Sigmoid colon (tissue), 7 donors: ENCODE measurements around the gene TTBK2. TPM values are rescaled to one million over a fixed set of nuclear protein-coding genes. Genes with fewer than 3 reads are reported as not detected.

Source experiments
- DNase-seq: peaks from one replicate; pipeline ENCODE4 v3.0.0-alpha.2; 2019
- H3K27ac ChIP-seq, 4 donors: fragments of 200-600 bp; sonication (generic); one replicate each; pipeline ENCODE4 v1.5.1; 2016 to 2019; ENCODE audit warnings: mild to moderate bottlenecking in 1 of 4
- H3K27me3 ChIP-seq, 3 donors: fragments of 200-600 bp; sonication (generic); one replicate each; pipeline ENCODE4 v1.5.1; 2019; ENCODE audit warnings: mild to moderate bottlenecking in 1 of 3
- H3K36me3 ChIP-seq, 4 donors: fragments of 200-600 bp; sonication (generic); one replicate each; pipeline ENCODE4 v1.5.1; 2016 to 2019
- H3K4me1 ChIP-seq, 4 donors: fragments of 200-600 bp; sonication (generic); one replicate each; pipeline ENCODE4 v1.5.1; 2017 to 2019
- H3K4me3 ChIP-seq, 4 donors: fragments of 200-600 bp; sonication (generic); one replicate each; pipeline ENCODE4 v1.5.1; 2017 to 2019; ENCODE audit warnings: mild to moderate bottlenecking in 2 of 4, moderate library complexity in 1 of 4
- H3K9me3 ChIP-seq, 4 donors: fragments of 200-600 bp in 3 of 4; sonication (generic) in 3 of 4; one replicate each; pipeline versions ENCODE4 v1.5.1 to v1.6.1; 2013 to 2019
- EP300 ChIP-seq, 4 donors: sonication (generic); formaldehyde crosslinking; IDR thresholded peaks; one replicate each; pipeline ENCODE4 v1.6.1; 2017; ENCODE audit warnings: antibody characterized with exemption in 4 of 4
- POLR2A ChIP-seq, 2 donors: fragments of 450-650 bp; IDR thresholded peaks; one replicate each; pipeline ENCODE4 v1.6.1; 2016; ENCODE audit warnings: antibody characterized with exemption in 2 of 2, mild to moderate bottlenecking in 2 of 2, moderate library complexity in 2 of 2
- POLR2AphosphoS5 ChIP-seq, 4 donors: sonication (generic); formaldehyde crosslinking; IDR thresholded peaks; one replicate each; pipeline ENCODE4 v1.6.1; 2017; ENCODE audit warnings: antibody characterized with exemption in 4 of 4
- WGBS, 2 donors: extraction: QIAGEN DNeasy Blood & Tissue Kit; methylation state at CpG; one replicate each; pipeline ENCODE4 v1.1.7; 2013; 5-methylcytosine and 5-hydroxymethylcytosine counted together
- intact Hi-C: fragments of 100-400 bp; cut with DNase I; formaldehyde crosslinking; loops from one replicate; pipeline ENCODE4 v1.15.1; 2023
- polyA plus RNA-seq, 3 donors: library from polyadenylated mRNA; stranded (reverse); fragments of 200-250 nt; gene quantifications; one replicate each; pipeline ENCODE4 v1.2.3, GENCODE V29; 2013
- total RNA-seq, 4 donors: library from RNA; depleted of rRNA; stranded (reverse); fragments of >200 nt; gene quantifications; one replicate each; pipeline ENCODE4 v1.1.0, GENCODE V29; 2016
- TF ChIP-seq, protein P1 (sequence below), 4 experiments: fragments of 450-650 bp in 3 of 4; fragments of 200-600 bp in 1 of 4; IDR thresholded peaks; one replicate each; pipeline ENCODE4 v1.5.1; 2016 to 2019; ENCODE audit warnings: antibody characterized with exemption in 4 of 4, mild to moderate bottlenecking in 3 of 4, moderate library complexity in 2 of 4
- donor health status: healthy with polysubstance abuse.
- donor health status: Bipolar disorder and iron deficiency.
- donor health status: healthy.

Gene TTBK2
- total and polyA plus RNA-seq, 7 donors, result 1.2 to 24.8 (median 16.8) TPM

DNA sequence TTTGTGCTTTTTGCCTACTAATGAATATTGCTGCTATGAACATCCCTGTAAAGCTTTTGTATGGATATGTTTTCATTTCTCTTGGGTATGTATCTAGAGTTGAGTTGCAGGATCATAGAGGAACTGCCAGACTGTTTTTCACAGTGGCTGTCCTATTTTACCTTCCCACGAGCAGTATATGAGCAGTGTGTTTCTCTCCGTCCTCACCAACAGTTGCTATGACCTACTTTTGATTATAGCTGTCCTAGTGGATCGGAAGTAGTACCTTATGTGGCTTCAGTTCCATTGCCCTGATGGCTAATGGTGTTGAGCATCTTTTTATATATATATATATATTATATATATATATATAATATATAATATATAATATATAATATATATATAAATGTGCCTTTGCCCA, 208.8 kb downstream of the TTBK2 start:
- peaks cover 0 to 18% (median 5%) of the 10 kb centered on the region in 4 donors for H3K36me3 ChIP-seq
- 93 to 97% methylated on average over 3 of the region's 3 CpGs for WGBS, 2 donors
- intact Hi-C loops, result no loop called here
- no peaks in the 10 kb centered on the region for H3K27me3 ChIP-seq
- TF ChIP-seq POLR2A (IDR thresholded peaks at IDR 0.05) (no peak), POLR2AphosphoS5 (IDR thresholded peaks at IDR 0.05) (no peak), EP300 (IDR thresholded peaks at IDR 0.05) (no peak)
- TF ChIP-seq, protein P1, sequence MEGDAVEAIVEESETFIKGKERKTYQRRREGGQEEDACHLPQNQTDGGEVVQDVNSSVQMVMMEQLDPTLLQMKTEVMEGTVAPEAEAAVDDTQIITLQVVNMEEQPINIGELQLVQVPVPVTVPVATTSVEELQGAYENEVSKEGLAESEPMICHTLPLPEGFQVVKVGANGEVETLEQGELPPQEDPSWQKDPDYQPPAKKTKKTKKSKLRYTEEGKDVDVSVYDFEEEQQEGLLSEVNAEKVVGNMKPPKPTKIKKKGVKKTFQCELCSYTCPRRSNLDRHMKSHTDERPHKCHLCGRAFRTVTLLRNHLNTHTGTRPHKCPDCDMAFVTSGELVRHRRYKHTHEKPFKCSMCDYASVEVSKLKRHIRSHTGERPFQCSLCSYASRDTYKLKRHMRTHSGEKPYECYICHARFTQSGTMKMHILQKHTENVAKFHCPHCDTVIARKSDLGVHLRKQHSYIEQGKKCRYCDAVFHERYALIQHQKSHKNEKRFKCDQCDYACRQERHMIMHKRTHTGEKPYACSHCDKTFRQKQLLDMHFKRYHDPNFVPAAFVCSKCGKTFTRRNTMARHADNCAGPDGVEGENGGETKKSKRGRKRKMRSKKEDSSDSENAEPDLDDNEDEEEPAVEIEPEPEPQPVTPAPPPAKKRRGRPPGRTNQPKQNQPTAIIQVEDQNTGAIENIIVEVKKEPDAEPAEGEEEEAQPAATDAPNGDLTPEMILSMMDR (IDR thresholded peaks at IDR 0.05), result no peak
- H3K4me3 ChIP-seq, result no peak overlapping the region
- H3K27ac ChIP-seq, result no peak overlapping the region
- no peak for DNase-seq
- H3K9me3 ChIP-seq, result no peaks in the 10 kb centered on the region
- peaks cover 0 to 15% (median 11%) of the 10 kb centered on the region in 4 donors for H3K4me1 ChIP-seq

DNA sequence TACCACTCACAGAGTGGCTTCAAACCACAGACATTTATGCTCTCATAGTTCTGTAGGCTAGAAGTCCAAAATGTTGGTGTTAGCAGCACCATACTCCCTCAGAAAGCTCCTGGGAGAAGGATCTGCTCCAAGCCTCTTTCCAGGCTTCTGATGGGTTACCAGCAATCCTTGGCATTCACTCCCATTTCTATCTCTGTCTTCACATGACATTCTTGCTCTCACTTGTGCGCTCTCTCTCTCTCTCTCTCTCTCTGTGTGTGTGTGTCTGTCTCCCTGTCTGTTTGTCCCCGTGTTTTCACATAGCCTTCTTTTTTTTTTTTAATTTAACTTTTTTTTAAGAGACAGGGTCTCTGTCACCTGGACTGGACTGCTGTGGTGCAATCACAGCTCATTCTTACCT, 209.9 kb downstream of the TTBK2 start:
- TF ChIP-seq POLR2A (IDR thresholded peaks at IDR 0.05) (no peak), EP300 (IDR thresholded peaks at IDR 0.05) (no peak), POLR2AphosphoS5 (IDR thresholded peaks at IDR 0.05) (no peak)
- TF ChIP-seq, protein P1 (IDR thresholded peaks at IDR 0.05), result no peak
- H3K27me3 ChIP-seq, result no peaks in the 10 kb centered on the region

DNA sequence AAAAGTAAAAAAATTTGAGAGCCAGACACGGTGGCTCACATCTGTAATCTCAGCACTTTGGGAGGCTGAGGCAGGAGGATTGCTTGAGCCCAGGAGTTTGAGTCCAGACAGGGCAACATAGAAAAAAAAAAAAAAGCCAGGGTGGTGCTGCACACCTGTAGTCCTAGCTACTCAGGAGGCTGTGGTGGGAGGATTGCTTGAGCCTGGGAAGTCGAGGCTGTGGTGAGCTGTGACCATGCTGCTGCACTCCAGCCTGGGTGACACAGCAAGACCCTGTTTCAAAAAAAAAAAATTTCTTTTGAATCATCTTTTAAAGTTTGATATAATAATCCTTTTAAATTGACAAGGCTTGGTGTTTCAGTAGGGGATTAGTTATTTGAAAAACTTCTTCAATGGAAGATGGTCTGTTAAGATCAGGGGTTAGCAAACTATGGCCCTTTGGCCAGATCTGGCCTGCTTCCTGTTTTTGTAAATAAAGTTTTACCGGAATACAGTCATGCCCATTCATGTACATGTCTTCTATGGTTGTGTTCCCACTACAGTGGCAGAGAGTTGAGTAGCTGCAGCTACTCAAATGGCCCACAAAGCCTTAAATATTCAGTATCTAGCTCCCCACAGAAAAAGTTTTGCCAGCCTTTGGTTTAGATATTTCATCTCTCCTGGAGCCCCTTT, 212.6 kb downstream of the TTBK2 start:
- no peak for DNase-seq
- TF ChIP-seq POLR2AphosphoS5 (IDR thresholded peaks at IDR 0.05) (no peak), EP300 (IDR thresholded peaks at IDR 0.05) (no peak), POLR2A (IDR thresholded peaks at IDR 0.05) (no peak)
- TF ChIP-seq, protein P1 (IDR thresholded peaks at IDR 0.05), result no peak
- Histone ChIP-seq H3K4me1 (peaks cover 0 to 22% (median 15%) of the 10 kb centered on the region in 4 donors), H3K27ac (peak overlapping the region in 1 of 4 donors; percentile 15), H3K36me3 (peaks cover 0 to 28% (median 2%) of the 10 kb centered on the region in 4 donors), H3K27me3 (no peaks in the 10 kb centered on the region), H3K4me3 (no peak overlapping the region), H3K9me3 (no peaks in the 10 kb centered on the region)
- 80 to 88% methylated on average over 3 of the region's 3 CpGs for WGBS, 2 donors
- intact Hi-C loops, result no loop called here

More for the DNA sequence above, 209.9 kb downstream of the TTBK2 start:
- Histone ChIP-seq H3K9me3 (no peaks in the 10 kb centered on the region), H3K27ac (no peak overlapping the region), H3K36me3 (peaks cover 0 to 15% (median 2%) of the 10 kb centered on the region in 4 donors), H3K4me1 (peaks cover 0 to 19% (median 15%) of the 10 kb centered on the region in 4 donors), H3K4me3 (no peak overlapping the region)
- WGBS, 2 donors, result 84 to 93% methylated on average over 2 of the region's 2 CpGs
- intact Hi-C loops, result no loop called here
- peak; percentile 14 for DNase-seq

DNA sequence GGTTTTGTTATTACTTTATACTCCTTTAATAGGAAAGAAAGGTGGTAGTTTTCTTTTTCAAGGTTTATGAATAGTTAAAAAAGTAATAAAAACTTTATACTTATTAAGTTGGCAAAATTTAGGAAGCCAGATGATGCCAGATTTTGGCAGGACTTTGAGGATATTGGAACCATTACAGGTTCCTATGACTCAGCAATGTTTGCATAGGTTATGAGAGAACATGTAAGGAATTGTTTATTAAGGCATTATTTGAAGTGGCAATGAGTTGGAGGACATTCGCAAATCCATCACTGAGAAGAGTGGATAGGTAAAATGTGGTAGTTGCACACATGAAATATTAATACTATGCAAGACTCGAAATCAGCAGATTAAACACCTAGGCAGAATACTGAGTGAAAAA, 213.5 kb downstream of the TTBK2 start:
- intact Hi-C loops, result no loop called here
- no peak for TF ChIP-seq EP300 (IDR thresholded peaks at IDR 0.05)
- no peak for TF ChIP-seq POLR2A (IDR thresholded peaks at IDR 0.05)
- TF ChIP-seq, protein P1 (IDR thresholded peaks at IDR 0.05), result no peak
- no peak for TF ChIP-seq POLR2AphosphoS5 (IDR thresholded peaks at IDR 0.05)
- H3K4me1 ChIP-seq, result peaks cover 0 to 22% (median 15%) of the 10 kb centered on the region in 4 donors
- no peaks in the 10 kb centered on the region for H3K27me3 ChIP-seq
- H3K36me3 ChIP-seq, result peaks cover 0 to 37% (median 2%) of the 10 kb centered on the region in 4 donors
- no peak for DNase-seq
- H3K4me3 ChIP-seq, result no peak overlapping the region
- 71 to 89% methylated on average over 2 of the region's 2 CpGs for WGBS, 2 donors
- peak overlapping the region in 1 of 4 donors; percentile 27 for H3K27ac ChIP-seq
- no peaks in the 10 kb centered on the region for H3K9me3 ChIP-seq
